Calu3 (cell line): ENCODE data around the gene SNCAIP. TPM values are rescaled to one million over a fixed set of nuclear protein-coding genes. Genes with fewer than 3 reads are reported as not detected.

Experiments
- BruUV-seq: library from RNA; stranded (reverse); fragments of 400-500 nt; replicated peaks from 2 replicates; lab custom pipeline; 2021; lab: Mats Ljungman, UMichigan
- CTCF ChIA-PET: fragments of 300-600 bp; sonication (Branson Sonifier 250); formaldehyde crosslinking; loops from one replicate; lab custom pipeline; 2022; ENCODE audit warnings: antibody characterized with exemption; lab: Charles Lee
- DNase-seq: peaks from one replicate; pipeline ENCODE4 v3.0.0; 2022
- H3K27ac Mint-ChIP-seq: one replicate; pipeline ENCODE4 v1.8.0; 2022; ENCODE audit warnings: mixed read lengths; ENCODE audit not compliant: unreplicated experiment
- H3K27me3 Mint-ChIP-seq: one replicate; pipeline ENCODE4 v1.8.0; 2022; ENCODE audit warnings: mixed read lengths; ENCODE audit not compliant: unreplicated experiment
- H3K36me3 Mint-ChIP-seq: one replicate; pipeline ENCODE4 v1.8.0; 2022; ENCODE audit warnings: mild to moderate bottlenecking, moderate library complexity, mixed read lengths; ENCODE audit not compliant: insufficient read depth, unreplicated experiment
- H3K4me1 Mint-ChIP-seq: one replicate; pipeline ENCODE4 v1.8.0; 2022; ENCODE audit warnings: mild to moderate bottlenecking, low read depth, mixed read lengths; ENCODE audit not compliant: unreplicated experiment
- H3K4me3 Mint-ChIP-seq: one replicate; pipeline ENCODE4 v1.8.0; 2022; ENCODE audit warnings: mild to moderate bottlenecking, low read depth, moderate library complexity, mixed read lengths; ENCODE audit not compliant: unreplicated experiment
- H3K9me3 Mint-ChIP-seq: one replicate; pipeline ENCODE4 v1.8.0; 2022; ENCODE audit warnings: low read depth, mixed read lengths; ENCODE audit not compliant: unreplicated experiment
- CTCF ChIP-seq: fragments of 200-600 bp; IDR thresholded peaks from one replicate; pipeline ENCODE4 v1.8.0; 2022; ENCODE audit warnings: antibody characterized with exemption; ENCODE audit not compliant: unreplicated experiment
- intact Hi-C: fragments of 100-400 bp; cut with micrococcal nuclease; formaldehyde crosslinking; loops from one replicate; pipeline ENCODE4 v1.10.0; 2022; ENCODE audit not compliant: unreplicated experiment
- total RNA-seq: library from RNA; stranded (reverse); gene quantifications from 2 replicates; pipeline ENCODE4 v1.2.3, GENCODE V29; 2022

SNCAIP gene
- total RNA-seq, 1 experiment from 2014 or later = not detected

GRCh38 chr5:122464191-122464590 lies 152.2 kb downstream of the SNCAIP start:
- Mint-ChIP-seq H3K4me3 (no peak overlapping the region), H3K9me3 (peaks cover 2% of the 10 kb centered on the region), H3K4me1 (no peaks in the 10 kb centered on the region), H3K36me3 (no peaks in the 10 kb centered on the region), H3K27me3 (no peaks in the 10 kb centered on the region), H3K27ac (no peak overlapping the region)
- no TSS peak for BruUV-seq
- DNase-seq = no peak
- no peak for TF ChIP-seq CTCF
- CTCF ChIA-PET = no interaction called here
- intact Hi-C loops = no loop called here

DNA sequence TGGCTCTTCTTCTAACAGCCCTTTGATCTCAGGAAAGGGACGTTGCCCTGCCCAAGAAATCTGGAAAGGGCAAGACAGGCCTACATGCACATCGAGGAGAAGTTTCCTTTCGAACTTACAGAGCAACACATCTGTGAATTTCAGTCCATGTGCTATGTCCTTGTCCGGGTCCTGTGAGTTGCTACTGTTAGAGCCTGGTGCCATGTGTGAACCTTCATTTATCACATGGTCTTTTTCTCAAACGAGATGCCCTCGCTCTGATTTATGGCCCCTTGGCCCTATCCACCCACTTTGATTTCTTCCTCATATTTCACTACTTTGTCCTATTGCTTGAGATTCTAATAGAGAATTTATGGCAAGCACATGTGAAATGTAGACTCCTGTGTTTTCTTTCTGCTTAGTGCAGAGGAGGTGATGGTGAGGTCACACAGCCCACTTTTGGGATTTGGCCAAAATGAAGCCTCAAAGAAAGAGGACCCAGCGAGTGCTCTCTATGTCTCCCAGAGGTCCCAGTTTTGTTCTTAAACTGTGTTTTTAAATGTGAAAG lies 153.1 kb downstream of the SNCAIP start:
- intact Hi-C loops = no loop called here
- DNase-seq = no peak
- CTCF ChIA-PET = no interaction called here
- Mint-ChIP-seq H3K4me1 (no peaks in the 10 kb centered on the region), H3K36me3 (no peaks in the 10 kb centered on the region), H3K27me3 (no peaks in the 10 kb centered on the region), H3K9me3 (peaks cover 2% of the 10 kb centered on the region), H3K27ac (no peak overlapping the region), H3K4me3 (no peak overlapping the region)
- BruUV-seq = no TSS peak
- TF ChIP-seq CTCF = no peak

DNA sequence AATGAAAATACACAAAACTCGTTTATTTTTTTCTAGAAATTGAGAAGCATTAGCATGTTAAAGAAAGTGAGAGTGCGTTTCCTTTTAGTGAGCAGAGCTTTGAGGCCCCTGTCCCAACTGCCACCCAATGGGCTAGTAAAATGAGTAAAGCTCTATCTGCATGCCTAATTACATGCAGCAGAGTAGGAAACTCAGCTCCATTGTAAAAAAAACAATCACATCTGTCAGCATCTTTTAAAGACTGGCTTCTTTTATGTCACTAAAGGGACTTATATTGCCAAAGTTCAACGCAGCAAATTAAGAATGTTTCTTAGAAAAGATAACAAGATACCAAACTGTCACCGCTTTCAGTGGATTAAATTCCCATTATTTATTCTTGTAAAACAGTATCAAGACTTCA lies 154.0 kb downstream of the SNCAIP start:
- no TSS peak for BruUV-seq
- no peaks in the 10 kb centered on the region for H3K36me3 Mint-ChIP-seq
- intact Hi-C loops = no loop called here
- H3K4me3 Mint-ChIP-seq = no peak overlapping the region
- H3K4me1 Mint-ChIP-seq = no peaks in the 10 kb centered on the region
- no peak for TF ChIP-seq CTCF
- no peak overlapping the region for H3K27ac Mint-ChIP-seq
- CTCF ChIA-PET = no interaction called here
- DNase-seq = no peak
- H3K27me3 Mint-ChIP-seq = no peaks in the 10 kb centered on the region
- H3K9me3 Mint-ChIP-seq = peaks cover 2% of the 10 kb centered on the region

GRCh38 chr5:122468351-122469116 lies 156.5 kb downstream of the SNCAIP start:
- peaks cover 2% of the 10 kb centered on the region for H3K9me3 Mint-ChIP-seq
- H3K4me1 Mint-ChIP-seq = no peaks in the 10 kb centered on the region
- no peak for DNase-seq
- H3K36me3 Mint-ChIP-seq = no peaks in the 10 kb centered on the region
- CTCF ChIA-PET = no interaction called here
- BruUV-seq = no TSS peak
- no peak overlapping the region for H3K27ac Mint-ChIP-seq
- no peaks in the 10 kb centered on the region for H3K27me3 Mint-ChIP-seq
- intact Hi-C loops = no loop called here
- no peak for TF ChIP-seq CTCF
- H3K4me3 Mint-ChIP-seq = no peak overlapping the region
